Effector CD4-positive, alpha-beta T cell (primary cell): ENCODE results near the gene SEPSECS.
"Not testable (repeated sequence)": the region's sequence is repeated elsewhere in the genome, so short reads cannot be mapped to it uniquely, and the experiment has no call there.

Experiments used
- DNase-seq: peaks from one replicate; pipeline ENCODE4 v3.0.0-alpha.2; 2020

SEPSECS gene

GRCh38 chr4:25108556-25108955, 51.7 kb downstream of the SEPSECS start:
- no peak for DNase-seq

- DNase-seq, result no peak
Measured at GRCh38 chr4:25107827-25108516, 52.3 kb downstream of the SEPSECS start.

GRCh38 chr4:25106363-25107151, 53.7 kb downstream of the SEPSECS start:
- no peak for DNase-seq

GRCh38 chr4:25104591-25104990, 55.7 kb downstream of the SEPSECS start:
- DNase-seq, result no peak

- no peak for DNase-seq
Measured at GRCh38 chr4:25103418-25103817, 56.8 kb downstream of the SEPSECS start.

GRCh38 chr4:25101836-25102235, 58.4 kb downstream of the SEPSECS start:
- DNase-seq, result no peak

GRCh38 chr4:25100710-25101109, 59.5 kb downstream of the SEPSECS start:
- no peak for DNase-seq

GRCh38 chr4:25100021-25100555, 60.2 kb downstream of the SEPSECS start:
- DNase-seq, result no peak

- DNase-seq, result no peak
Measured at GRCh38 chr4:25098964-25099891, 61.0 kb downstream of the SEPSECS start.

GRCh38 chr4:25096981-25097443, 63.2 kb downstream of the SEPSECS start:
- DNase-seq, result no peak

- no peak for DNase-seq
Measured at GRCh38 chr4:25096251-25096980, 63.8 kb downstream of the SEPSECS start.

GRCh38 chr4:25095837-25096236, 64.4 kb downstream of the SEPSECS start:
- no peak for DNase-seq

GRCh38 chr4:25092139-25092538, 68.1 kb downstream of the SEPSECS start:
- no peak for DNase-seq

GRCh38 chr4:25090516-25090915, 69.7 kb downstream of the SEPSECS start:
- no peak for DNase-seq

- DNase-seq, result no peak
Measured at GRCh38 chr4:25089051-25089763, 71.0 kb downstream of the SEPSECS start.

GRCh38 chr4:25088093-25088952, 71.9 kb downstream of the SEPSECS start:
- no peak for DNase-seq

- DNase-seq, result no peak
Measured at GRCh38 chr4:25085671-25086070, 74.6 kb downstream of the SEPSECS start.

- DNase-seq, result not testable (repeated sequence)
Measured at GRCh38 chr4:25083441-25083840, 76.8 kb downstream of the SEPSECS start.

- DNase-seq, result no peak
Measured at GRCh38 chr4:25081866-25082471, 78.3 kb downstream of the SEPSECS start.

- no peak for DNase-seq
Measured at GRCh38 chr4:25080571-25080970, 79.7 kb downstream of the SEPSECS start.
